Keratinocyte (primary cell): Measurements from ENCODE around the gene TRABD2B. TPM values are rescaled to one million over a fixed set of nuclear protein-coding genes. Genes with fewer than 3 reads are reported as not detected.

ENCODE experiments used
- DNase-seq: peaks from one replicate; pipeline ENCODE4 v3.0.0-alpha.2; 2011; ENCODE audit warnings: low read depth, missing footprints, low spot score
- FAIRE-seq: peaks from 2 replicates; lab custom pipeline; 2011; peaks lifted over from hg19 to GRCh38; lab: Jason Lieb, UNC
- H2AFZ ChIP-seq: 2 replicates; pipeline ENCODE4 v1.6.0; 2012; ENCODE audit warnings: low read length, control low read depth, inconsistent platforms; ENCODE audit not compliant: control insufficient read depth
- H3K27ac ChIP-seq: 2 replicates; pipeline ENCODE4 v1.5.1; 2011; ENCODE audit warnings: low read length; ENCODE audit not compliant: control insufficient read depth, insufficient read depth
- H3K27me3 ChIP-seq: 3 replicates; pipeline ENCODE4 v1.6.0; 2011; ENCODE audit warnings: low read length; ENCODE audit not compliant: control insufficient read depth, insufficient read depth; ENCODE audit errors: extremely low read depth
- H3K36me3 ChIP-seq, 2 experiments: 2 replicates in 1 of 2; 3 replicates in 1 of 2; pipeline ENCODE4 v1.5.1; 2011; ENCODE audit warnings: low read length in 2 of 2, mild to moderate bottlenecking in 1 of 2; ENCODE audit not compliant: control insufficient read depth in 2 of 2, insufficient read depth in 2 of 2; ENCODE audit errors: extremely low read depth in 1 of 2
- H3K4me1 ChIP-seq: 3 replicates; pipeline ENCODE4 v1.5.1; 2011; ENCODE audit warnings: low read length; ENCODE audit not compliant: control insufficient read depth, insufficient read depth; ENCODE audit errors: extremely low read depth
- H3K4me2 ChIP-seq: 3 replicates; pipeline ENCODE4 v1.6.0; 2011; ENCODE audit warnings: low read depth, low read length; ENCODE audit not compliant: control insufficient read depth, insufficient read depth; ENCODE audit errors: extremely low read depth
- H3K4me3 ChIP-seq, 3 experiments: fragments of 200-600 bp in 1 of 3; sonication (generic) in 1 of 3; 2 replicates in 2 of 3; 3 replicates in 1 of 3; pipeline ENCODE4 v1.5.1; 2011 to 2016; ENCODE audit warnings: low read length in 3 of 3, mild to moderate bottlenecking in 3 of 3, control low read depth in 2 of 3, inconsistent platforms in 1 of 3, low read depth in 1 of 3, mixed read lengths in 1 of 3, mixed run types in 1 of 3, moderate library complexity in 1 of 3; ENCODE audit not compliant: control insufficient read depth in 2 of 3, insufficient read depth in 2 of 3; ENCODE audit errors: extremely low read depth in 1 of 3
- H3K79me2 ChIP-seq: 2 replicates; pipeline ENCODE4 v1.6.0; 2012; ENCODE audit warnings: low read length; ENCODE audit not compliant: control insufficient read depth, insufficient read depth
- H3K9ac ChIP-seq: 3 replicates; pipeline ENCODE4 v1.6.0; 2011; ENCODE audit warnings: low read length; ENCODE audit not compliant: control insufficient read depth, insufficient read depth; ENCODE audit errors: extremely low read depth
- H3K9me1 ChIP-seq: 3 replicates; pipeline ENCODE4 v1.6.0; 2011; ENCODE audit warnings: low read length; ENCODE audit not compliant: control insufficient read depth, insufficient read depth; ENCODE audit errors: extremely low read depth
- H3K9me3 ChIP-seq: 2 replicates; pipeline ENCODE4 v1.5.1; 2012; ENCODE audit warnings: low read depth, low read length; ENCODE audit not compliant: control insufficient read depth
- H4K20me1 ChIP-seq: 3 replicates; pipeline ENCODE4 v1.6.0; 2011; ENCODE audit warnings: low read length; ENCODE audit not compliant: control insufficient read depth, insufficient read depth; ENCODE audit errors: extremely low read depth
- CTCF ChIP-seq, 3 experiments: IDR thresholded peaks in 1 of 3; conservative IDR thresholded peaks in 1 of 3; optimal IDR thresholded peaks in 1 of 3; 2 replicates in 2 of 3; 3 replicates in 1 of 3; pipeline versions ENCODE3 to v1.5.1; 2011; ENCODE audit warnings: low read length in 3 of 3, mild to moderate bottlenecking in 3 of 3, moderate library complexity in 2 of 3, control low read depth in 1 of 3, inconsistent platforms in 1 of 3; ENCODE audit not compliant: insufficient read depth in 2 of 3; ENCODE audit errors: extremely low read depth in 1 of 3
- EZH2 ChIP-seq: IDR thresholded peaks from one replicate; pipeline ENCODE4 v1.6.1; 2012; ENCODE audit warnings: inconsistent platforms, mild to moderate bottlenecking, low read length, moderate library complexity
- dilution Hi-C: fragments of 300-500 bp; cut with MboI; formaldehyde crosslinking; loops from one replicate; pipeline ENCODE4 v1.7.0; 2020; ENCODE audit warnings: low sequenced_read_pairs; ENCODE audit not compliant: extremely low pct_ligation_motif_present
- polyA plus RNA-seq, 5 experiments: library from polyadenylated mRNA; depleted of rRNA in 3 of 5; stranded (reverse) in 3 of 5; stranded (forward) in 1 of 5; unstranded in 1 of 5; fragments of >200 nt; gene quantifications; 1 replicate in 1 of 5; 2 replicates in 3 of 5; 3 replicates in 1 of 5; pipeline versions ENCODE4 v1.2.1 to v1.2.3, GENCODE V29; 2011 to 2012; ENCODE audit warnings: missing spikeins in 2 of 5, low read depth in 1 of 5, low replicate concordance in 1 of 5

Gene TRABD2B
- polyA plus RNA-seq, 1 donor (not counting 4 experiments of a cell fraction or from before 2014, with no cell fraction given), result 0.13 TPM

- Histone ChIP-seq H4K20me1 (peaks cover 3% of the 10 kb centered on the region), H3K9me3 (no peaks in the 10 kb centered on the region), H3K4me1 (peaks cover 14% of the 10 kb centered on the region), H2AFZ (no peak overlapping the region), H3K9me1 (no peaks in the 10 kb centered on the region), H3K79me2 (no peaks in the 10 kb centered on the region), H3K4me2 (no peak overlapping the region), H3K27ac (no peak overlapping the region), H3K36me3 (no peaks in the 10 kb centered on the region), H3K27me3 (peaks cover 39% of the 10 kb centered on the region), H3K9ac (no peak overlapping the region), H3K4me3 (no peak overlapping the region)
- dilution Hi-C loops, result no loop called here
- FAIRE-seq, result no peak
- TF ChIP-seq EZH2 (no peak), CTCF (optimal IDR thresholded peaks at IDR 0.05 in 1 of 3, IDR thresholded peaks at IDR 0.05 in 1 of 3, conservative IDR thresholded peaks at IDR 0.05 in 1 of 3; ENCODE audit: extremely low read depth in 1 of 3, insufficient read depth in 2 of 3, low read length in 3 of 3) (no peak)
- no peak for DNase-seq
These were observed 275.1 kb downstream of the TRABD2B start for GRCh38 chr1:47722101-47722500.

GRCh38 chr1:47720111-47720510 lies 277.1 kb downstream of the TRABD2B start:
- peaks cover 40% of the 10 kb centered on the region for H3K27me3 ChIP-seq
- H2AFZ ChIP-seq, result no peak overlapping the region
- no peak overlapping the region for H3K9ac ChIP-seq
- TF ChIP-seq CTCF (optimal IDR thresholded peaks at IDR 0.05 in 1 of 3, IDR thresholded peaks at IDR 0.05 in 1 of 3, conservative IDR thresholded peaks at IDR 0.05 in 1 of 3; ENCODE audit: extremely low read depth in 1 of 3, insufficient read depth in 2 of 3, low read length in 3 of 3) (no peak), EZH2 (no peak)
- H3K9me1 ChIP-seq, result no peaks in the 10 kb centered on the region
- H4K20me1 ChIP-seq, result no peaks in the 10 kb centered on the region
- no peak for FAIRE-seq
- H3K79me2 ChIP-seq, result no peaks in the 10 kb centered on the region
- dilution Hi-C loops, result no loop called here
- peaks cover 13% of the 10 kb centered on the region for H3K4me1 ChIP-seq
- H3K4me2 ChIP-seq, result no peak overlapping the region
- no peak for DNase-seq
- no peaks in the 10 kb centered on the region for H3K36me3 ChIP-seq
- H3K4me3 ChIP-seq, result no peak overlapping the region
- H3K9me3 ChIP-seq, result no peaks in the 10 kb centered on the region
- no peak overlapping the region for H3K27ac ChIP-seq
